DMS53 treated with DMSO at 0.1 percent for 48 hours (cell line): ENCODE data around the gene LRRIQ1.
"Not testable (repeated sequence)": the region's sequence is repeated elsewhere in the genome, so short reads cannot be mapped to it uniquely, and the experiment has no call there.

Experiments used
- DNase-seq: peaks from one replicate; lab custom pipeline; 2025; ENCODE audit not compliant: unreplicated experiment; lab: John Stamatoyannopoulos, UW

LRRIQ1 gene, protein sequence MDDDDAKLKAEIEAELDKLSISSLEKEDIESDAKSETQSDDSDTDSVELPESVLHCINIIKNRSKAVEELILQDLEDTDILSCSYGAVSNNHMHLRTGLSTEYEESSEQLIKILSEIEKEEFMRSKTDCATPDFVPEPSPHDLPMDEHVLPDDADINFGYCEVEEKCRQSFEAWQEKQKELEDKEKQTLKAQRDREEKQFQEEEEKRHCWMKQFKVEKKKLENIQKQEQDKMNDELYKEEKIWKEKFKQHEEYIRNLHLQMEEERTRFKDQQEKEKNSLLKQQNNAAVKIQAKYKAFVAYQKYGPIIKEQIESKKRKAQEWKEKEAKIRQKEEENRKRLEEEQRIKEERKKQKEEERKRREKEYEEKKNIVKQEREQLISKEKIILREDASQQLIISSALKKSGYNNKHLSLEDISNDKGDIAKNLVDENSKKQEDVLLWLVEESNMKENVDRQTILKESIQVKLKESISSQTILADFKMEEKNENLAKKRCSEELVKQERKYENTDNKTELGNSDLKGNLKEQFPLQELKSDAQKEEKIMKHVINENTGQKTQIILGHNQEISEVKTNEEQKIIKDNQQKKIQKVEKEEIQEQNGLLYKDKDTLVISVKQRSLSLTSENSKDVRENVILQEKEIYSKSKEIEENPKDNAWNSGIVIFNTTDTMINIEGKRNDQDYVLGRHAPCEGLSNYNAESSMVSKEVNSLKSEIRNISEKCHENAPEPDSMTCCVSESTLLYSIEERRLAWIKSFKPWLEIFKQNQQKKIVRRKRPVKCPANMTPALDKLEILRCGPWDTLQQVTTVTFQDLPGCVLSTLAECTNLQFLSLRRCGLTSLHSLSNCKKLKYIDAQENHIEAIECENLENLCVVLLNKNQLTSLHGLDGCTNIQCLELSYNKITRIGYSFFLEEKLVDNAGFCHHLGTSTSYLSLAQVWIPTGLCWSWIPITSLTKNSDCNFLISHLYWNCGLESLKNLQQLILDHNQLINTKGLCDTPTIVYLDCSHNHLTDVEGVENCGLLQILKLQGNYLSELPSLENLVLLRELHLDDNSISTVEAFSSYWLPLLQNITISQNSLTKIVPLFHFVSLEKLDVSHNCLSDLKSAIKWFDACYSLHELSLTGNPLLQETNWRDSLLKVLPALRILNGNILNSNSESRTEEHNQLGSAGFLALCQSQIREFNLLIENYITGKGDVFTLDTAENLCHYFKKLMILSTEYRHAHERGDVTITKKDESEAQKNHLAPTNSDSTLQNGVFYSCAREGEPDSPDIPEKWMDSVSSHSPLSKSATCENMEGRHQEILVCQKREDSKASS (N-terminal part only)

GRCh38 chr12:85036234-85036707, at the start of gene LRRIQ1, which contains the start of gene TSPAN19:
Gene LRRIQ1, plus strand, starts transcription at chr12:85036351. Its CDS starts 1,826 bp downstream, at chr12:85038177.
Gene TSPAN19, minus strand, starts transcription at chr12:85036277. Its CDS starts 6,331 bp downstream, at chr12:85029946.
- peak; percentile 92 for DNase-seq

GRCh38 chr12:84986586-84986985, 49.6 kb upstream of the LRRIQ1 start:
- DNase-seq: peak; percentile 10

DNA sequence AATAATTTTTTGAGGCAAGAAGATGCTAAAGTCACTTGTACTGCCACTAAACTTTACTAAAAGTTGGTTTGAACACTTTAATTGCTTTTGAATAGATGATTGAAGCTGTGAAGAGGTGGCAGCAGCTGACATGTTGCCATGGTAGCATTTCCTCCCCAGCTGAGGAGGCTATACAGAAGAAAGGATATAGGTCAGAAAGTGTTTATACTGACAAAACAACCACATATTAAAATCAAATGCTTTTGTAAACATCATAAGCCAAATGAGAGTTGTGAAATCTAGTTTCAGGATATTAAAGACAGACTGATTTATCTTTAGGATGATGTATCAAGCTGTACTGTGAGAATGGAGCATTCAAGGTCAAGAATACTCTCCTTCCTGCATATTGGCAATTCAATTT, 41.7 kb upstream of the LRRIQ1 start:
- DNase-seq: no peak

DNA sequence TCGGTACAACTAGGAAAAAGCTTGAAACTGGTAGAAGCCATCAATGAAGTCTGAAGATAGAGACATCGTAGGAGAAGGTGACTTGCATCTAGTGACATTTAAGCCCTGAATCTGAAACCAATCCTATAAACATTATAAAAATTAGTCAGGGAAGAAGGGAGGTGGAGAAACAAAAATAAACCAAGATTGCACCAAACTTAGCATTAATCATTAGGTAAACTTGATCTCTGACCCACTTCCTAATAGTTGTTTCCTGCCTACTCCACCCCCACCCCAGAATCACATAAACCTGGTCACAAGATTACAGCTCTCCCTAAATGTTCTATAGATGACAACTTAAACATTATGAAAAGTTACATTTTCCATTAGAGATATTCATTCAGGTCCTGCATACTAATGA, 40.5 kb upstream of the LRRIQ1 start:
- DNase-seq: no peak

DNA sequence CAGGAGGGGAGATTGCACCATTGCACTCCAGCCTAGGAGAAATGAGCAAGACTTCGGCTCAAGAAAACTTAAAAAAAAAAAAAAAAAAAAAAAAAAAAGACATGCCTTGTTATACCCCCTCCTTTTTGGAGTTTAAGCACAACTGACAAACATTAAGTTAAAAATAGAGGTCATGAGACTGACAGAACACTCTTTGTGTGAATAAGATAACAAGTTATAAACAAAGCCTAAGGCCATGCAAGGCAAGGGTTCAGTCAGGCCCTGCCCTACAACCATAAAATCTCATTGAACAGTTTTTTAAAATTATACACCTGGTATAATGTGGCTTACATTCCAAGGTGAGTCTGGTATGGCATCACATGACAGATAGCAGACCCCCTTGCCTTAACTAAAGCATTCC, 39.4 kb upstream of the LRRIQ1 start:
- DNase-seq: no peak

DNA sequence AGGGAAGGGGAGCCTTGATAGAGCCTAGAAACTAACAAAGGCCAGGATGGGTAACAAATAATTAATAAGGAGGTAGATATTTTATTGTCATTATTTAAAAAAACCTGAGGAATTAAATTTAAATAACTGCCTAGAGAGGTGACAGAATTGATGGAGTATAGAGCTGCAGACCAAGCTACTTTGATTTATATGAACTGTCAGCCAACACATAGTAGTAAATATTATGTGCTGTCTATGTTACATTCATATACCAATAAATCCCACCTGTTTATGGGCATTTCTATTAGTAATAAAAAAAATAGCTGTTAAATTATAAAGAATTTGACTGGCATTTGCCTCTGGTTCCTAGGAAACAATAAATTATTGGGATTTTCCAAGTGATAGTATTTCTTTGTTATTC, 37.8 kb upstream of the LRRIQ1 start:
- no peak for DNase-seq

DNA sequence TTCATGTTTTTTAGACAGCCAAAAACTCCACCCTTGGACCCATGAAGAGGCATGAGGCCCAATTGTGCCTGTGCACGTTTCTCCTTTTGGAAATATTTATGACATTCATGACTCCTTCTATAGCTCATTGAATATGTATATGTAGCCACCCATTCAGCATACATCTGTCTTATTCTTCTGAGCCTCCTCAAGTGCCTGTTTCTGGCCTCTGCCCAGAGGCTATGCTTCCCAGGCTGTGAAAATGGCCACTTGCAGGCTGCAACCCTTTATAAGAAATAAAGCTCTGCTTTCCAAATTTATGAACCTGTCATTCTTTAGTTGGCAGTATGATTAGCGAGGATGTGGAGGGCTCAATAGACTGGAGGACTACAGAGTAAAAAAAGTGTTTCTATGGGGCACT, 35.4 kb upstream of the LRRIQ1 start:
- DNase-seq: no peak

DNA sequence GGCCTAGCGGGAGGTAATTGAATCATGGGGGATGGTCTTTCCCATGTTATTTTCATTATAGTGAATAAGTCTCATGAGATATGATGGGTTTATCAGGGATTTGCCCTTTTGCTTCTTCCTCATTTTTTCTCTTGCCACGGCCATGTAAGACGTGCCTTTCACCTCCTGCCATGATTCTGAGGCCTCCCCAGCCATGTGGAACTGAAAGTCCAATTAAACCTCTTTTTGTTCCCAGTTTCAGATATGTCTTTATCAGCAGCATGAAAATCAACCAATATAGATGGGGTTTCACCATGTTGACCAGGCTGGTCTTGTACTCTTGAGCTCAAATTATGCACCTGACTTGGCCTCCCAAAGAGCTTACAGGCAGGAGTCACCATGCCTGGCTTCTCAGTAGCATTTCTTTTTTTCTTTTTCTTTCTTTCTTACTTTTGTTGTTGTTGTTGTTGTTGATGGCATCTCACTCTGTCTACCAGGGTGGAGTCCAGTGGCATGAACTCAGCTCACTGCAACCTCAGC, 33.3 kb upstream of the LRRIQ1 start:
- DNase-seq: no peak

DNA sequence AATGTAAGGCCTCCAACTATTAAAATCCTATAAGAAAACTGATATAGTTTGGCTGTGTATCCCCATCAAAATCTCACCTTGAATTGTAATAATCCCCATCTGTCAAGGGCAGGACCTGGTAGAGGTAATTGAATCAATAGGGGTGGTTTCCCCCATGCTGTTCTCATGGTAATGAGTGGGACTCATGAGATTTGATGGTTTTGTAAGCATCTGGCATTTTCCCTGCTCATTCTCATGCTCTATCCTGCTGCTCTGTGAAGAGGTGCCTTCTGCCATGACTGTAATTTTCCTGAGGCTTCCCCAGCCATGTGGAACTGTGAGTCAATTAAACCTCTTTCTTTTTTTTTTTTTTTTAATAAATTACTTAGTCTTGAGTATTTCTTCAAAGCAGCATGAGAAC, 31.9 kb upstream of the LRRIQ1 start:
- DNase-seq: no peak

GRCh38 chr12:85005047-85005446, 31.1 kb upstream of the LRRIQ1 start:
- DNase-seq: not testable (repeated sequence)

DNA sequence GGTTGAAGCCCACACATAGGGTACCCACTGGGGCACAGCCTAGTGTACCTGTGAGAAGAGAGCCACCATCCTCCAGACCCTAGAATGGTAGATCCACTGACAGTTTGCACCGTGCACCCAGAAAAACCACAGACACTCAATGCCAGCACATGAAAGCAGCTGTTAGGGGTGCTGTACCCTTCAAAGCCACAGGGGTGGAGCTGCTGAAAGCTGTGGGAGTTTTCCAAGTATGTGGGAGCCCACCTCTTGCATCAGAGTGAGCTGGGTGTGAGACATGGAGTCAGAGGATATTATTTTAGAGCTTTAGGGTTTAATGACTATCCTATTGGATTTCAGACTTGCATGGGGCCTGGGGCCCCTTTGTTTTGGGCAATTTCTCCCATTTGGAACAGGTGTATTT, 30.5 kb upstream of the LRRIQ1 start:
- DNase-seq: no peak

GRCh38 chr12:85006206-85006605, 29.9 kb upstream of the LRRIQ1 start:
- DNase-seq: no peak

DNA sequence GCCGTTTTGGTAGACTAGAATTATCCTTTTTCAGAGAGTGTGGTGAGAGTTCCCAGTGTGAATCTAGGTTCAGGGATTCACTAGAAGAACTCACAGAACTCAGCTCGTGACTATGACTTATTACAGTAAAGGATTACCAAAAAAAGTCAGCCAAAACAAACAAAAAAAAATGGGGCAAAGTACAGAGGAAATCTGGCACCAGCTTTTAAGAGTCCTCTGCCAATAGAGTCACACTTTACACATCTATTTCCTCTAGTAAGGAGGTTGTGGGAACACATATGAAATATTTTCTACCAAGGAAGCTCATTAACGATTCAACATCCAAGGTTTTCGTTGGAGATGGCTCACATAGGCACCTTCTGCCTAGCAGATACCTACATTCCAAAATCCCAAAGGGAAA, 28.3 kb upstream of the LRRIQ1 start:
- no peak for DNase-seq

DNA sequence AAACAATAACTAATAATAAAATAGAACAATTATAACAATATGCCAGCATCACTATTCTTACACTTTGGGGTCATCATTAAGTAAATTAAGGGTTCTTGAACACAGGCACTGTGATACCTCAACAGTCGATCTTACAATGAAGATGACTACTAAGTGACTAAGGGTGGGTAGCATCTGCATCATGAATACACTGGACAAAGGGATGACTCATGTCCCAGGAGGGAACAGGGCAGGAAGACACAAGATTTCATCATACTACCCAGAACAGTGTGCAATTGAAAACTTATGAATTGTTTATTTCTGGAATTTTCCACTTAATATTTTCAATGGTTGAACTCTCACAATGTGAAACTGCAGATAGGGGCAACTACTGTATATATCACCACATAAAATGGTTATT, 19.7 kb upstream of the LRRIQ1 start:
- peak; percentile 41 for DNase-seq

DNA sequence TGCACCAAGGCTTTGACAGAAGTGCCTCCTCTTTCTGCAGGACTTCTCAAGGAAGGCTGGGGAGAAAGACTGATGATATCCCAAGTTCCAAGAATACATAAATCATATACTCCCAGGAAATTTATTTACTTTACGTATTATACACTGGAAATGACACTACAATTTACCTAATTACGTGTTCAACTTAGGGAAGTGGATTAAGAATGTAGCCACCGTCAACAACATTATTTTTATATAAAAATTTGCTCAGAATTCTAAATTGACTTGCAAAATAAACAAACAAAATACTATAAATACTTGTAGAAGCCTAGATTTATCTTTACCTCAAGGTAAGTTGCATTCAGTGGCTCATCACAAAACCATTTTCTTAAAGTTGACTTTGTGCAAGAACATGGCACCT, 19.0 kb upstream of the LRRIQ1 start:
- DNase-seq: no peak

DNA sequence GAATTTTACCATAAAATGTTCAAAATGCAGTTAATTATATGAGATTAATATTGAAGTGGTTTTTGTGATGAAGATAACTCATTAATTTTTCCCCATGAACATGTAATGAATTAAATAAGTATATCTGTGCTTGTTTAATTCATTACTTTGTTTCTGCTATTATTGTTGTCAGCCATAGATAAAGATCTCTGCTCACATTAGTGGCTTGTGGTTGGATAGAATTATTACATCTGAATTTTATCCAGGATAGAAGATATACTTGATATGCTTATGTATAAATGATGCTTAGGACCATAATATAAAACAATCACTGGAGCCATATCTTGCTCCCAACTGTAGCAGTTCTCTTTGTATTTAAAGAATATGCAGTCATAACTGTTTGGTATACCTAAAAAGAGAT, 18.5 kb upstream of the LRRIQ1 start:
- DNase-seq: no peak

GRCh38 chr12:85018098-85018497, 18.1 kb upstream of the LRRIQ1 start:
- DNase-seq: no peak

DNA sequence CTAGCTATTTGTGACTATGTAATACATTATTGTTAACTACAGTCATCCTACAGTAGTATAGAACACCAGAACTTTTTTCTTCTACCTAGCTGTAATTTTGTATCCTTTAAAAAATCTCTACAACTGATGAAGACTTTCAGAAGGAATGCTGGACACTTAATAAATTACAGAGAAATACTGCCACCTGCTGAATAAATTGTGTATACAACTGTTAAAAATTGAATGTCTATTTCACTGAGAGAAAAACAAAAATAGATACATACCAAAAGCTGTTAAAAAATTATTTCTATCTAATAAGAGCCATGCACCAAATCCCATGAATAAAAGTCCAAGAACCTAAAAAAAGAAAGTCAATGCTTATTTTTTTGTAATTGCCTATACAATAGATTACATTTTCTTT, 6.7 kb upstream of the LRRIQ1 start:
- peak; percentile 59 for DNase-seq

DNA sequence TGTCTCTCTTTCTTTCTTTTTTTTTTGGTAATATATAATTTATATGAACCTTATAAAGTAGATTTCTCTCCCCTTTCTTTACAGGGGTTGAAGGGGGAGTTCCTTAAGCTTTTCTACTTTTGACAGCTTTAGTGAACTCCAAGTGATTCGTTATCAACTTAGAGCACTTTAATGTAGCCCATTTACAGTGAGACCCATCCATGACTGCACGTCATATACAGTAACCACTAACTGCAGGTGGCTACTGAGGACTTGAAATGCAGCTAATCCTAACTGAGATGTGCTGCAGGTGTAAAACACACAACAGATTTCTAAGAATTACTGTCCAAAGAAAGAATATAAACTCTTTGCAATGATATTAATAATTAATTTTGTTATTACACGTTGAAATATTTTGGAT, 582 bp downstream of the LRRIQ1 start:
- DNase-seq: peak; percentile 34

DNA sequence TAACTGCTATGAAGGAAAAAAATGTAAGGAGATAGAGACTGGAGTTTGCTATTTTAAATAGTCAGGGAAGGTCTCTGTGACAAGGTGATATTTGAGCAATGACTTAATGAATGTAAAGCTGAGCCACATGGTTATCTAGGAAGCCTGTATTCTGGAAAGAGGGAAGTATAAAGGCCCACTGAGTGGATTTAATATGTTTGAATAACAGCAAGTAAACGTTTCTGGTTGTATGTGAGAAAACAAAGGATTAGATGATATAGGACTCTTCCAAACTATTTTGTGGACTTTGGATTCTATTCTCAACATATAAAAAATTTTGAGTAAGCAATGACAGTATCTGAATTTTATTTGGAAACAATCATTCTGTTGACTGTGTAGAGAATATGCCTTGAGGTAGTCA, 5.2 kb downstream of the LRRIQ1 start:
- no peak for DNase-seq

DNA sequence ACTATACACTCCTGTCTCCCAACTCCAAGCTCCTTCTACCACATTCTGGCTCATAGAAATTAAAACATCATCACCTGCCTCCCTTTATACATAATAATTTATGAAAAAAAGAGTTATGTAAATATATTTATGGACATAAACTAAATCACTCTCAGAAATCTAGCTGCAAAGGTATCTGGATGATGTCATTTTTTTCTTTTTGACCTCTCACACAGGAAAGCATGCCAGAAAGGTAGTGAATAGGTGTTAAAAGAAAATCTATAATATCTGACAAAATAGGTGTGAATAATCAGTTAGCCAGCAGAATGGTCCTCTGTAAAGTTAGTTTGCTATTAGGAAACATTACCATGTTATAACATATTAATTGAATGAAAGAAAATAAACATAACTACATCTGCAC, 7.7 kb downstream of the LRRIQ1 start:
- no peak for DNase-seq
